ENCODE data around the gene IGSF21. TPM values are rescaled to one million over a fixed set of nuclear protein-coding genes. Genes with fewer than 3 reads are reported as not detected.

The IGSF21 gene
- total RNA-seq, 1 donor: not detected

DNA sequence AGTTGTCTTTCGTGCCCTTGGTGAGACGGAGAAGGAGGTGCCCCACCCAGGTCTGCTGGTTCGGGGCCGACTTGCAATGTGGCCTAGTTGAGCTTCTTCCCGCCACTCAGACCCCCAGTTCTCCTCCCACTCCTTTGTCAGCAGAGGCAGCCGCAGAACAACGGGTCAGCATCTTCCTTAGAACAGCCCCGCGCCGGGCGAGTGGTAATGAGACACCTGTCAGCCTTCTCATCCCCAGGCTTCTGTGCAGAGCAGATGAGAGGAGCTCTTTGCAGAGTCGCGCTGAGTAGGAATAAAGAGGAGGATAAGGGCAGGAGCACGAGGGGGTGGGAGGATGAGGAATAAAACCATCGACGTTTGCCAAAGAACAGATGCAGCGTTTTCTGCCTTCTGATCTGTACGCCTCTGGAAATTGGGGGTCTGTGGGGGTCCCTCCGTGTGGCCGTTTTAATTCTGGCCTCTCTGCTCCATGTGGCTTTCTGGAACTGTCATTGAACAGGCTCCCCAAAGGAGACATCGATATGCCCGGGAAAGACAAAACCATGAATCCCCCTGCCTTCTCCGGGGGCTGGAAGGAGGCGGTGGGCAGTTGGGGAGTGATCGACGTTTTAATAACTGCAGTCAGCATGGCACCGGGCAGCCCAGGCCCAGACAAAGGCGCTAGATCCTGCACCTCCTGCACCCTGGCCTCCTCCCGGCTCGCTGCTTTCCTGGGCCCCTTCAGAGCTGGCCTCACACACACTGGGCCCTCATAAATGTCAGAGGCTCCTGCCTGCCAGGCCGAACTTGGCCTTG, 27.5 kb upstream of the IGSF21 start:
- Histone ChIP-seq H3K4me3 (ENCODE audit: insufficient read depth, low read length) (no peak overlapping the region), H3K9me3 (ENCODE audit: low read depth, low read length) (no peaks in the 10 kb centered on the region), H3K27me3 (ENCODE audit: insufficient read depth, low read length) (no peaks in the 10 kb centered on the region), H3K4me2 (ENCODE audit: insufficient read depth, low read length) (no peak overlapping the region), H3K27ac (ENCODE audit: low read depth, low read length) (no peak overlapping the region), H2AFZ (ENCODE audit: low read length) (no peak overlapping the region), H3K79me2 (ENCODE audit: insufficient read depth, low read length) (no peaks in the 10 kb centered on the region), H3K4me1 (ENCODE audit: insufficient read depth, low read length) (no peaks in the 10 kb centered on the region), H3K36me3 (ENCODE audit: insufficient read depth, low read length) (no peaks in the 10 kb centered on the region), H4K20me1 (ENCODE audit: insufficient read depth, low read length) (no peaks in the 10 kb centered on the region)
- TF ChIP-seq, protein P1, sequence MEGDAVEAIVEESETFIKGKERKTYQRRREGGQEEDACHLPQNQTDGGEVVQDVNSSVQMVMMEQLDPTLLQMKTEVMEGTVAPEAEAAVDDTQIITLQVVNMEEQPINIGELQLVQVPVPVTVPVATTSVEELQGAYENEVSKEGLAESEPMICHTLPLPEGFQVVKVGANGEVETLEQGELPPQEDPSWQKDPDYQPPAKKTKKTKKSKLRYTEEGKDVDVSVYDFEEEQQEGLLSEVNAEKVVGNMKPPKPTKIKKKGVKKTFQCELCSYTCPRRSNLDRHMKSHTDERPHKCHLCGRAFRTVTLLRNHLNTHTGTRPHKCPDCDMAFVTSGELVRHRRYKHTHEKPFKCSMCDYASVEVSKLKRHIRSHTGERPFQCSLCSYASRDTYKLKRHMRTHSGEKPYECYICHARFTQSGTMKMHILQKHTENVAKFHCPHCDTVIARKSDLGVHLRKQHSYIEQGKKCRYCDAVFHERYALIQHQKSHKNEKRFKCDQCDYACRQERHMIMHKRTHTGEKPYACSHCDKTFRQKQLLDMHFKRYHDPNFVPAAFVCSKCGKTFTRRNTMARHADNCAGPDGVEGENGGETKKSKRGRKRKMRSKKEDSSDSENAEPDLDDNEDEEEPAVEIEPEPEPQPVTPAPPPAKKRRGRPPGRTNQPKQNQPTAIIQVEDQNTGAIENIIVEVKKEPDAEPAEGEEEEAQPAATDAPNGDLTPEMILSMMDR (IDR thresholded peaks at IDR 0.05; ENCODE audit: extremely low read depth, low read depth, low read length): no peak
- DNase-seq (ENCODE audit: insufficient read length, low spot score, missing footprints): no peak

DNA sequence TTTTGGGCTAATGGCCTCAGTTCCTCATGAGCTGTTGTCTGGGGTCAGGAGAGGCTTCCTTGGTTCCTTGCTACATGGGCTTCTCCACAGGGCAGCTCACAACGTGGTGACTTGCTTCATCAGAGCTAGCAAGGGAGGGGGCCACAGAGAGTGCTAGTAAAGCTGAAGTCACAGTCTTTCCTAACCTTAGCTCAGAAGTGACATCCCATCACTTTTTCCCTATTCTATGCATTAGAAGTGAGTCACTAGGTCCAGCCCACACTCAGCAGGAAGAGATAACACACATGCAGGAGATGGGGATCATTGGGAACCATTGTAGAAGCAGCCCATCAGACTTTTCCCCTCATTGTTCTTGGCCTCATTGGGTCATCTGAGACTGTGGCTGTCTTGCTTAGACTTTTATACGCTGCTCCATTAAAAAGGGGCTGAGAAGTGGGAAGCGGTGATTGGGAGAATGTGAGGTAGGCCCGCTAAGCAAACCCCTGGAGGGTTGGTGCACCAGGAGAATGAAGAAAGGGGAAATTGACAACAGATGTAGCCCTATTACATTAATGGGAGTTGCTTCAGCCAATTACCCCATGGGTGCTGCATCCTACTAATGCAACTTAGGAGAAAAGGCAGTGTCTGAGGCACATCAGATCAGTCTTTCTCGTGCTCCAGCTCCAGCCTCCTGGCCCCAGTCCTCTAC, 22.1 kb upstream of the IGSF21 start:
- H3K4me3 ChIP-seq (ENCODE audit: insufficient read depth, low read length): no peak overlapping the region
- H3K4me2 ChIP-seq (ENCODE audit: insufficient read depth, low read length): no peak overlapping the region
- H2AFZ ChIP-seq (ENCODE audit: low read length): no peak overlapping the region
- no peaks in the 10 kb centered on the region for H3K4me1 ChIP-seq (ENCODE audit: insufficient read depth, low read length)
- no peaks in the 10 kb centered on the region for H4K20me1 ChIP-seq (ENCODE audit: insufficient read depth, low read length)
- DNase-seq (ENCODE audit: insufficient read length, low spot score, missing footprints): no peak
- no peaks in the 10 kb centered on the region for H3K9me3 ChIP-seq (ENCODE audit: low read depth, low read length)
- peaks cover 2% of the 10 kb centered on the region for H3K27me3 ChIP-seq (ENCODE audit: insufficient read depth, low read length)
- no peaks in the 10 kb centered on the region for H3K79me2 ChIP-seq (ENCODE audit: insufficient read depth, low read length)
- H3K36me3 ChIP-seq (ENCODE audit: insufficient read depth, low read length): no peaks in the 10 kb centered on the region
- TF ChIP-seq, protein P1 (IDR thresholded peaks at IDR 0.05; ENCODE audit: extremely low read depth, low read depth, low read length): no peak
- H3K27ac ChIP-seq (ENCODE audit: low read depth, low read length): no peak overlapping the region

DNA sequence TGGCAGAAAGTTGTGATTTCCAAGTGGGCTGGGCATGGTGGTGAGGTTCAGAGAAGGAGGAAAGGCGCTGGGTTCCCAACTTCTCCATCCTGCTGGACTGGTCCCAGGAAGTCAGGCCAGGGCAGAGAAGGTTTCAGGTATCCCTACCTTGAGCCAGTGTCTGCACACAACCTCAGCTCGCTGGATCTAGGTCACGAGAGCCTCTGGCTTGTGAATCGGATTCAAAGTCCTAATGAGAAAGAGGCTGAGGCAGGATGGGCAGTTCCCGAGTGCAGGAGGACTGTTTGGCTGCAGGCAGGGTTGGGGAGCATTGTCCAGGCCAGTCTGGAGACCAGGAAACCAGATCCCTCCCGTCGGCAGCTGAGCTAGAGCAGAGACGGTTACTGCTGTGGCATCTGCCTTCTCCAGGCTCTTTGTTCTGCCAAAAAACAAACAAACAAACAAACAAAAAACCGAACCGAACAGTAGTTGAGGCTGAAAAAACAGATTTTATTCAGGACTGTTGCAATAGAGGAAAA, 19.5 kb upstream of the IGSF21 start:
- TF ChIP-seq, protein P1 (IDR thresholded peaks at IDR 0.05; ENCODE audit: extremely low read depth, low read depth, low read length): no peak

DNA sequence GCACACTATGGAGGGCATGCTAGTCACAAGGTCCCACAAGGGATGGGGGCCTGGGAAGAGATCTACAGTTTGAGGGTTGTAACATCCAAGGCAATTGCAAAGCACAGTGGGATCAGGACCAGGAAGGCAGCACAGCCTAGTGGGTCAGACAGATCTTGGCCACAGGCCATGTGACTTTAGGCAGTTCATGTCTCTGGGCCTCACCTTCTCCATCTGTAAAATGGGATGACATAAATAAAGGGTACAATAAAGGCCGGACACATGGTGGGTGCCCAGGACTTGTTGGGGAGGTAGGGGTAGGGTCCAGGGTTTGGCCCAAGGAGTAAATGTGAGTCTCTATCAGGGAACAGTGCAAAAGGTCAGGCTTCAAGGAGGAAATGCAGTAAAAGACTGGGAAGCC, 18.1 kb upstream of the IGSF21 start:
- peaks cover 4% of the 10 kb centered on the region for H3K27me3 ChIP-seq (ENCODE audit: insufficient read depth, low read length)
- no peaks in the 10 kb centered on the region for H4K20me1 ChIP-seq (ENCODE audit: insufficient read depth, low read length)
- H3K4me3 ChIP-seq (ENCODE audit: insufficient read depth, low read length): no peak overlapping the region
- TF ChIP-seq, protein P1 (IDR thresholded peaks at IDR 0.05; ENCODE audit: extremely low read depth, low read depth, low read length): no peak
- H3K27ac ChIP-seq (ENCODE audit: low read depth, low read length): no peak overlapping the region
- no peaks in the 10 kb centered on the region for H3K36me3 ChIP-seq (ENCODE audit: insufficient read depth, low read length)
- no peak overlapping the region for H3K4me2 ChIP-seq (ENCODE audit: insufficient read depth, low read length)
- H3K79me2 ChIP-seq (ENCODE audit: insufficient read depth, low read length): no peaks in the 10 kb centered on the region
- no peak for DNase-seq (ENCODE audit: insufficient read length, low spot score, missing footprints)
- H3K4me1 ChIP-seq (ENCODE audit: insufficient read depth, low read length): peaks cover 12% of the 10 kb centered on the region
- H2AFZ ChIP-seq (ENCODE audit: low read length): no peak overlapping the region
- no peaks in the 10 kb centered on the region for H3K9me3 ChIP-seq (ENCODE audit: low read depth, low read length)

More for the DNA sequence above, 19.5 kb upstream of the IGSF21 start:
- H3K79me2 ChIP-seq (ENCODE audit: insufficient read depth, low read length): no peaks in the 10 kb centered on the region
- no peaks in the 10 kb centered on the region for H4K20me1 ChIP-seq (ENCODE audit: insufficient read depth, low read length)
- H2AFZ ChIP-seq (ENCODE audit: low read length): no peak overlapping the region
- no peaks in the 10 kb centered on the region for H3K36me3 ChIP-seq (ENCODE audit: insufficient read depth, low read length)
- no peak overlapping the region for H3K27ac ChIP-seq (ENCODE audit: low read depth, low read length)
- no peak overlapping the region for H3K4me3 ChIP-seq (ENCODE audit: insufficient read depth, low read length)
- no peaks in the 10 kb centered on the region for H3K9me3 ChIP-seq (ENCODE audit: low read depth, low read length)
- peaks cover 12% of the 10 kb centered on the region for H3K4me1 ChIP-seq (ENCODE audit: insufficient read depth, low read length)
- H3K4me2 ChIP-seq (ENCODE audit: insufficient read depth, low read length): no peak overlapping the region
- H3K27me3 ChIP-seq (ENCODE audit: insufficient read depth, low read length): peaks cover 2% of the 10 kb centered on the region
- DNase-seq (ENCODE audit: insufficient read length, low spot score, missing footprints): no peak
